Fibroblast of the aortic adventitia (primary cell): ENCODE results near the gene ITIH3. TPM values are rescaled to one million over a fixed set of nuclear protein-coding genes. Genes with fewer than 3 reads are reported as not detected.
A peak's percentile ranks its signal among the peaks of the same experiment; 100 is the strongest.

ENCODE experiments used
- DNase-seq: peaks from one replicate; pipeline ENCODE4 v3.0.0-alpha.2; 2010; ENCODE audit warnings: low read depth
- H3K4me3 ChIP-seq: 2 replicates; pipeline ENCODE4 v1.5.1; 2011; ENCODE audit warnings: low read depth, mild to moderate bottlenecking, control low read depth, low read length, moderate library complexity
- total RNA-seq: library from RNA; depleted of rRNA; stranded (reverse); fragments of >200 nt; gene quantifications from 2 replicates; pipeline ENCODE4 v1.2.3, GENCODE V29; 2012; ENCODE audit warnings: low replicate concordance
- TF ChIP-seq, protein P1 (sequence below): IDR thresholded peaks from 2 replicates; pipeline ENCODE4 v1.5.1; 2011; ENCODE audit warnings: mild to moderate bottlenecking, low read length, control low read depth, inconsistent platforms; ENCODE audit not compliant: insufficient read depth

The ITIH3 gene, protein sequence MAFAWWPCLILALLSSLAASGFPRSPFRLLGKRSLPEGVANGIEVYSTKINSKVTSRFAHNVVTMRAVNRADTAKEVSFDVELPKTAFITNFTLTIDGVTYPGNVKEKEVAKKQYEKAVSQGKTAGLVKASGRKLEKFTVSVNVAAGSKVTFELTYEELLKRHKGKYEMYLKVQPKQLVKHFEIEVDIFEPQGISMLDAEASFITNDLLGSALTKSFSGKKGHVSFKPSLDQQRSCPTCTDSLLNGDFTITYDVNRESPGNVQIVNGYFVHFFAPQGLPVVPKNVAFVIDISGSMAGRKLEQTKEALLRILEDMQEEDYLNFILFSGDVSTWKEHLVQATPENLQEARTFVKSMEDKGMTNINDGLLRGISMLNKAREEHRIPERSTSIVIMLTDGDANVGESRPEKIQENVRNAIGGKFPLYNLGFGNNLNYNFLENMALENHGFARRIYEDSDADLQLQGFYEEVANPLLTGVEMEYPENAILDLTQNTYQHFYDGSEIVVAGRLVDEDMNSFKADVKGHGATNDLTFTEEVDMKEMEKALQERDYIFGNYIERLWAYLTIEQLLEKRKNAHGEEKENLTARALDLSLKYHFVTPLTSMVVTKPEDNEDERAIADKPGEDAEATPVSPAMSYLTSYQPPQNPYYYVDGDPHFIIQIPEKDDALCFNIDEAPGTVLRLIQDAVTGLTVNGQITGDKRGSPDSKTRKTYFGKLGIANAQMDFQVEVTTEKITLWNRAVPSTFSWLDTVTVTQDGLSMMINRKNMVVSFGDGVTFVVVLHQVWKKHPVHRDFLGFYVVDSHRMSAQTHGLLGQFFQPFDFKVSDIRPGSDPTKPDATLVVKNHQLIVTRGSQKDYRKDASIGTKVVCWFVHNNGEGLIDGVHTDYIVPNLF
- under 0.01 and 0.49 TPM in 2 replicates for total RNA-seq

DNA sequence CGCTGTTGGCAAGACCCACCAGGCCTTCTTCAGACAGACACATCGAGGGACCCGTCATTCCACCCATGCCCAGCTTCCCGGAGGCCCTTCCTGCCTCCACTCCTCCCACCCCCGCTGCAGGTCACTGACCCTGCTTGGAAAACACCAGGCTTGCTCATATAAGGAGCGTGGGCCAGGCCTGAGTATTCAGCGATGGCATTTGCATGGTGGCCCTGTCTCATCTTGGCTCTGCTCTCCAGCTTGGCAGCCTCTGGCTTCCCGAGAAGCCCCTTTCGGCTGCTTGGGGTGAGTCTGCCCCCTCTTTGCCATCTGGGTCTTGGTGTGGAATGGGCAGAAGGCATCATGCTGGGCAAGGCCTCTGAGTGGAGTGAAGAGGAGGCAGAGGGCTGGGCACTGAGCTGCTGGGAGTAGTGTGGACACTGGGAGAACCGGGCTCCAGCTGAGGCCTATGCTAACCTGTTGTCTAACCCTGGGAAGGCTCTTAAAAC, at the start of gene ITIH3:
TSS of gene ITIH3 (plus strand) at position 185 of the 488 bp plus-strand sequence. CDS start at position 193, 8 bp downstream.
- no peak for DNase-seq
- H3K4me3 ChIP-seq: no peak within 1 kb of the TSS
- TF ChIP-seq, protein P1, sequence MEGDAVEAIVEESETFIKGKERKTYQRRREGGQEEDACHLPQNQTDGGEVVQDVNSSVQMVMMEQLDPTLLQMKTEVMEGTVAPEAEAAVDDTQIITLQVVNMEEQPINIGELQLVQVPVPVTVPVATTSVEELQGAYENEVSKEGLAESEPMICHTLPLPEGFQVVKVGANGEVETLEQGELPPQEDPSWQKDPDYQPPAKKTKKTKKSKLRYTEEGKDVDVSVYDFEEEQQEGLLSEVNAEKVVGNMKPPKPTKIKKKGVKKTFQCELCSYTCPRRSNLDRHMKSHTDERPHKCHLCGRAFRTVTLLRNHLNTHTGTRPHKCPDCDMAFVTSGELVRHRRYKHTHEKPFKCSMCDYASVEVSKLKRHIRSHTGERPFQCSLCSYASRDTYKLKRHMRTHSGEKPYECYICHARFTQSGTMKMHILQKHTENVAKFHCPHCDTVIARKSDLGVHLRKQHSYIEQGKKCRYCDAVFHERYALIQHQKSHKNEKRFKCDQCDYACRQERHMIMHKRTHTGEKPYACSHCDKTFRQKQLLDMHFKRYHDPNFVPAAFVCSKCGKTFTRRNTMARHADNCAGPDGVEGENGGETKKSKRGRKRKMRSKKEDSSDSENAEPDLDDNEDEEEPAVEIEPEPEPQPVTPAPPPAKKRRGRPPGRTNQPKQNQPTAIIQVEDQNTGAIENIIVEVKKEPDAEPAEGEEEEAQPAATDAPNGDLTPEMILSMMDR: no peak

DNA sequence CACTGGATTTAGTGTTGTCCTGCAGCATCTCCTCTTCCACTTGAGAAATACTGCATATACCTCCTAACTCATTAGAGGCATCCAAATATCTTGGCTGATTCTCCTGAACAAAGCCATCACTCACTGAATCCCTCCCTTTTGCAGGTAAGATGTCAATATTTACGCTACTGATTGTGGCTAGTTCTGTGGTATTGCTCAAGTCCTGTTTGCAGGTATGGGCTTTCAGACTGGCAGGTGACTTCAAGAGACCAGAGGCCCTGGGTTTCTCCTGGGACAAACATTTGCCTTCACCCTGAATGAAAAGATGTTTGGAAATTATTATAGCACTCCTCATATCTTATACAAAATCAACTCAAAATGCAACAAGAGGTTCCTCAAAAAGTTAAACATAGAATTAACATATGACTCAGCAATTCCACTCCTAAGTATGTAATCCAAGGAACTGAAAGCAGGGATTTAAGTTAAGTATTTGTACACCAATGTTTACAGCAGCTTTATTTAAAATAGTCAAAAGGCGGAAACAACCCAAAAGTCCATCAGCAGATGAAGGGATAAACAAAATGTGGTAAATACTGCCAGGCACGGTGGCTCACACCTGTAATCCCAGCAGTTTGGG, 42.4 kb upstream of the ITIH3 start:
- peak; percentile 6 for DNase-seq
- no peak overlapping the region for H3K4me3 ChIP-seq
- TF ChIP-seq, protein P1: no peak

DNA sequence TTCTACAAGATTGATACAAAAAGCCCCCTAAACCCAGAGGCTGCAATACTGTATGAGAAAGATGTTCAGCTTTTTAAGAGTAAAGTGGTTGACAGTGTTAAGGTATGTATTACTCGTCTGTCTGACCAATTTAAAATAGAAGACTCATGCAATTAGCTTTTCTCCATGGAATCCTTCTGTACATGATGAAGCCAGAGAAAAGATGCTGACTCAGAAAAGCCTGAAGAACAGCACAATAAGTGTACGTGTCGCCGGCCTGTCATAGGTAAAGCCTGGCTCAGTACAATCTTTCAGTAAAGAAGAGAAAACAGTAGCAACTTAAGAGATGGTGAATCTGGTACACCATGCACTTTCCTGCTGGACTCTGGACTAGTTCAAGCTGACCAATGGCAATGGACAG, 40.2 kb upstream of the ITIH3 start:
- TF ChIP-seq, protein P1: no peak

DNA sequence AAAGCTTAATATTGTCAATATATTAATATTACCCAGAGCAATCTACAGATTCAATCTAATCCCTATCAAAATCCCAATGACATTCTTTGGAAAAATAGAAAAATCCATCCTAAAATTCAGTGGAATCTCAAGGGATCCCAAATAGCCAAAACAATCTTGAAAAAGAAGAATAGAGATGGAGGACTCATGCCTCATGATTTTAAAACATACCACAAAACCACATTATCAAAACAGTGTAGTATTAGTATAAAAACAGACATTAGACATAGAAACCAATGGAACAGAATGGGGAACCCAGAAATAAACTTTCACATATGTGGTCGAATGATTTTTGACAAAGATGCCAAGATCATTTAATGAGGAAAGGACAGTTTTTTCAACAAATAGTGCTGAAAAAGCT, 38.5 kb upstream of the ITIH3 start:
- TF ChIP-seq, protein P1: no peak
- no peak for DNase-seq
- no peak overlapping the region for H3K4me3 ChIP-seq

More for the DNA sequence above, 40.2 kb upstream of the ITIH3 start:
- DNase-seq: no peak
- H3K4me3 ChIP-seq: no peak overlapping the region

DNA sequence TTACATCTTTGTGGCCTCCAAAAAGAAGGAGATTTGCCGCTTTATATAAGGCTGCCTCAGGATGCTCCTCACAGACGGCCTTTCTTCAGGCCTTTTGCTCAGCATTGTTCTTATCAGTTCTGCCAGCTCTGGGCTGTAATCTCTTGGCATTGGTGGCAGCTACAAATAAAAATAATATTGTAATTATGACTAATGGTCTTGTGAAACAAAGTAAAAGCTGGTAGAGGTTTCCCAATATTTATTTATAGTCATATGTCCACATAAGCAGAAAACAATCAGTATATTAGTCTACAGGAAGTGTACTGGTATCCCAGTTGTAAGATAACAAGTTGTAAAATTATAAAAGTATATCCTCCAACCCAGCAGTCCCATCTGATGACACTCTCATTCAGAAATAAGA, 31.1 kb upstream of the ITIH3 start:
- TF ChIP-seq, protein P1: no peak
- peak; percentile 51 for DNase-seq
- H3K4me3 ChIP-seq: no peak overlapping the region

DNA sequence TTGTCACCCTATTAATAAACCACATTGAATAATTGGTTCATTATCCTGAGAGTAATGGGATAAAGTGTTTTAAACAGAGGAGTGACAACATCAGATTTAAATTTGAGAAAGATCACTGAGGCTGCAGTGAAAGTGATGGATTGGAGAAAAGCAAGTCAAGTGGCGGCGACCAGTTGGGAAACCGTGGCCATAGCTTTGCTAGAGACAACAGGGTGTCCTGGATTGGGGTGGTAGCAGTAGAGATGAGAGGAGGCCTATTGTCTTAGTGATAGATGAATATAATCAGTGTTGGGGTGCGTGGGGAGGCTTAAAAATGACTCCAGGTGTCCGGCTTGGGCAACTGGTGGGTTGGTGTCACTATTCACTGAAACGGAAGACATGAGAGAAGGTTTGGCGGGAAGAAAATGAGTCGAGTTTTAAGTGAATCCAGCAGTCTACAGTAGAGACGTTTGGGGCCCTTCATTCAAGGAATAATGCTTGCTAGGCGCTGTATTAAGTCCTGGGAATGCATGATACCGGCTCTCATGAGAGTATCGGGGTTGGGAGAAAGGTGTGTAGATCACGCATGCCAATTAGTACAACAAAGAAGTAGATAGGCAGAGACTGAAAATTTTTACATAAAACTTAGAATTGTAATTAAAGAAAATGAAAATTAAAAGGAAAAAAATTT, 24.7 kb upstream of the ITIH3 start:
- peak; percentile 7 for DNase-seq
- peak overlapping the region; percentile 92 for H3K4me3 ChIP-seq
- TF ChIP-seq, protein P1: no peak
